K562 (cell line): ENCODE results near the gene CHTOP. TPM values are rescaled to one million over a fixed set of nuclear protein-coding genes. Genes with fewer than 3 reads are reported as not detected.

Experiments
- BRD4 ChIP-seq: fragments of 200-600 bp; sonication (generic); IDR thresholded peaks from 2 replicates; pipeline ENCODE4 v1.6.1; 2017; ENCODE audit warnings: inconsistent platforms
- EGR1 ChIP-seq: fragments of 450-650 bp; conservative IDR thresholded peaks from 2 replicates; pipeline ENCODE4 v1.6.1; 2017; ENCODE audit warnings: mild to moderate bottlenecking
- HDAC3 ChIP-seq: fragments of 450-650 bp; IDR thresholded peaks from 2 replicates; pipeline ENCODE4 v1.6.1; 2018; ENCODE audit warnings: borderline replicate concordance, mild to moderate bottlenecking, moderate library complexity; ENCODE audit not compliant: partially characterized antibody
- HEY1 ChIP-seq: fragments of 250-450 bp; sonication (Bioruptor Pico); IDR thresholded peaks from 2 replicates; pipeline ENCODE4 v1.5.0; 2020; ENCODE audit warnings: mild to moderate bottlenecking, moderate library complexity, borderline replicate concordance
- HMG20A ChIP-seq: fragments of 450-650 bp; formaldehyde crosslinking; conservative IDR thresholded peaks from 2 replicates; pipeline ENCODE4 v1.4.0; 2020; ENCODE audit warnings: mild to moderate bottlenecking, mixed read lengths
- KHSRP ChIP-seq: fragments of 450-650 bp; IDR thresholded peaks from 2 replicates; pipeline ENCODE4 v1.6.1; 2017
- MCM7 ChIP-seq, 2 experiments: fragments of 450-650 bp; IDR thresholded peaks; 2 replicates each; pipeline ENCODE4 v1.6.1; 2016 to 2018
- NR4A1 ChIP-seq, 2 experiments: fragments of 250-450 bp in 1 of 2; fragments of 450-650 bp in 1 of 2; sonication (Bioruptor Pico) in 1 of 2; IDR thresholded peaks; 2 replicates each; pipeline versions ENCODE4 v1.4.0 to v1.6.1; 2016 to 2020; ENCODE audit warnings: mild to moderate bottlenecking in 2 of 2, missing compliant biosample characterization in 1 of 2, missing genetic modification characterization in 1 of 2, moderate library complexity in 1 of 2
- NUFIP1 ChIP-seq: fragments of 450-650 bp; IDR thresholded peaks from 2 replicates; pipeline ENCODE4 v1.6.1; 2018; ENCODE audit not compliant: partially characterized antibody
- PCBP2 ChIP-seq: fragments of 200-400 bp; formaldehyde crosslinking; IDR thresholded peaks from 2 replicates; pipeline ENCODE4 v1.6.1; 2018; ENCODE audit warnings: low read length, low read depth, mild to moderate bottlenecking, moderate library complexity; ENCODE audit not compliant: poor library complexity, severe bottlenecking
- POLR3G ChIP-seq: IDR thresholded peaks from 2 replicates; pipeline ENCODE4 v1.6.1; 2011; ENCODE audit not compliant: insufficient read length, insufficient replicate concordance; ENCODE audit errors: extremely low read depth
- RB1 ChIP-seq: fragments of 450-650 bp; IDR thresholded peaks from 2 replicates; pipeline ENCODE4 v1.6.1; 2017; ENCODE audit warnings: low read depth, mild to moderate bottlenecking
- SIRT6 ChIP-seq: IDR thresholded peaks from one replicate; pipeline ENCODE4 v1.6.1; 2012; ENCODE audit warnings: low read depth, mild to moderate bottlenecking, control low read depth, inconsistent platforms, low read length, moderate library complexity
- SMC3 ChIP-seq: conservative IDR thresholded peaks from 2 replicates; pipeline ENCODE4 v1.6.1; 2011; ENCODE audit warnings: low read depth, low read length, improper control_type of control experiment; ENCODE audit not compliant: insufficient read depth
- SPI1 ChIP-seq: IDR thresholded peaks from 2 replicates; pipeline ENCODE4 v1.6.1; 2011; ENCODE audit warnings: low read depth, low read length, control low read depth, borderline replicate concordance
- SRSF3 ChIP-seq: fragments of 200-400 bp; formaldehyde crosslinking; IDR thresholded peaks from 2 replicates; pipeline ENCODE4 v1.6.1; 2016; ENCODE audit warnings: mild to moderate bottlenecking, low read length, moderate library complexity; ENCODE audit not compliant: insufficient read depth
- TEAD4 ChIP-seq, 2 experiments: sonication (generic) in 1 of 2; formaldehyde crosslinking in 1 of 2; IDR thresholded peaks; 2 replicates each; pipeline versions ENCODE4 v1.6.1 to v1.8.0; 2012 to 2022; ENCODE audit warnings: borderline replicate concordance in 1 of 2, inconsistent platforms in 1 of 2, low read length in 1 of 2, mild to moderate bottlenecking in 1 of 2, missing genetic modification reagents in 1 of 2
- polyA plus RNA-seq, 8 experiments: library from polyadenylated mRNA; depleted of rRNA in 4 of 8; stranded (reverse) in 5 of 8; unstranded in 3 of 8; fragments of >200 nt; fragmentation: Nextera tagmentation in 2 of 8; fragmentation: Illumina TruSeq in 1 of 8; extraction: Ambion mirVana in 2 of 8; extraction: Trizol in 1 of 8; gene quantifications; 2 replicates each; pipeline versions ENCODE4 v1.2.1 to v1.2.3, GENCODE V29; 2011 to 2014; ENCODE audit warnings: inconsistent platforms in 1 of 8, missing spikeins in 1 of 8
- total RNA-seq, 7 experiments: library from RNA; depleted of rRNA in 6 of 7; stranded (reverse); fragments of >200 nt in 6 of 7; fragmentation: Illumina TruSeq in 2 of 7; extraction: Trizol in 2 of 7; gene quantifications; 2 replicates each; pipeline versions ENCODE4 v1.2.1 to v1.2.3, GENCODE V29; 2011 to 2021; ENCODE audit warnings: low replicate concordance in 1 of 7
- TF ChIP-seq, protein P1 (sequence below): fragments of 250-450 bp; sonication (Bioruptor Pico); IDR thresholded peaks from 2 replicates; pipeline ENCODE4 v1.6.1; 2021; ENCODE audit warnings: mild to moderate bottlenecking
- TF ChIP-seq, protein P2 (sequence below): fragments of 450-650 bp; formaldehyde crosslinking; IDR thresholded peaks from 2 replicates; pipeline ENCODE4 v1.4.0; 2020; ENCODE audit warnings: mild to moderate bottlenecking, moderate library complexity
- TF ChIP-seq, protein P3 (sequence below): fragments of 200-800 bp; sonication (Bioruptor generic); IDR thresholded peaks from 2 replicates; pipeline ENCODE4 v1.6.1; 2017; ENCODE audit warnings: missing genetic modification characterization, missing compliant biosample characterization
- TF ChIP-seq, protein P4 (sequence below): sonication (generic); formaldehyde crosslinking; IDR thresholded peaks from 2 replicates; pipeline ENCODE4 v1.8.0; 2022; ENCODE audit warnings: missing genetic modification reagents, mild to moderate bottlenecking, moderate library complexity, borderline replicate concordance
- TF ChIP-seq, protein P5 (sequence below): fragments of 450-650 bp; IDR thresholded peaks from 2 replicates; pipeline ENCODE4 v1.6.1; 2016; ENCODE audit warnings: low read depth, mild to moderate bottlenecking, moderate library complexity

CHTOP gene
- total and polyA plus RNA-seq, 9 of the 15 experiments (the other 6 are each of a cell fraction or from before 2014, with no cell fraction given), result 10.2 to 91.8 (median 60.8) TPM

DNA sequence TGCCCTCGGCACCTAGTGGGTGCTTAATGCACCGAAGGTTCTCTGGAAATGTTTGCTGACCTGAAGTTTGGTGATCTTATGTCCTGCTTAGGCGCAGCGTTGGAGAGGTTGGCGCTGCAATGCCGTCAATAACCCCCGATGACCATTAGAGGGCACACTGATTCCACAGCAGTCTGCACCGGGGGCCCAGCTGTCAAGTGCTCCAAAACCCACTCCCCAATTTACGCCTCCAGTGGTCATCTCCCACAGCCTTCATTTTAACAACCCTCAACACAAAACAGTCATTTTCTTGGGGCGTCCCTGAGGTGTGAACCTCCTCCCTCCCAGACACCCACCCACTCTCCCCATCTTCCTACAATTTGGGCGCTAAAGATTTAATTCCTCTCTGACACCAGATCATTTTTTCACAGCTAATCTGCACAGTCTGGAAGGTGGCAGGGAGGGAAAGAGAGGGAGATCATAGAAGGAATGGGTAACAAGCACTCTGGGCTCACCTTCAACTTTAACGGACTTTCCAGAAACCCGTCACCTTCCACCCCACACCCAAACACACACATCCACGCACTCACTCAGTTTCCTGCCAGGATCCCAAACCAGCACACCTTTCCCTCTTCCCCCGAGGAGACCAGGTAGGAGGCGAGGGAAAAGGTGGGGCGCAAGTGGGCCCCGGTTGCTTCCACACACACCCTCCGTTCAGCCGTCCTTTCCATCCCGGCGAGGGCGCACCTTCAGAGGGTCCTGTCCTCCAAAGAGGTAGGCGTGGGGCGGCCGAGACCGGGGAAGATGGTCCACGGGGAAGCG, 44.1 kb downstream of the CHTOP start (continued):
- TF ChIP-seq POLR3G (no peak), NR4A1 (CRISPR knock-in tag; IDR thresholded peaks at IDR 0.05) (no peak), NR4A1 (tag; IDR thresholded peaks at IDR 0.05) (no peak), PCBP2 (no peak), KHSRP (no peak), NUFIP1 (no peak), HEY1 (CRISPR knock-in tag) (no peak), TEAD4 (IDR thresholded peaks at IDR 0.05; ENCODE audit: low read length) (0 out of 2 replicates have a peak, but pooled peaks have one; percentile 17), TEAD4 (CRISPR knock-in tag; IDR thresholded peaks at IDR 0.05; ENCODE audit: borderline replicate concordance) (0 out of 2 replicates have a peak, but pooled peaks have one; percentile 54), BRD4 (no peak), SPI1 (no peak), MCM7 (IDR thresholded peaks at IDR 0.05) (no peak), SMC3 (peak; percentile 77), EGR1 (peak; percentile 34), SIRT6 (no peak), HDAC3 (no peak), SRSF3 (no peak), HMG20A (CRISPR knock-in tag) (no peak), RB1 (peak; percentile 60; the same call in 1 of the 2 replicates)
- TF ChIP-seq, protein P1, sequence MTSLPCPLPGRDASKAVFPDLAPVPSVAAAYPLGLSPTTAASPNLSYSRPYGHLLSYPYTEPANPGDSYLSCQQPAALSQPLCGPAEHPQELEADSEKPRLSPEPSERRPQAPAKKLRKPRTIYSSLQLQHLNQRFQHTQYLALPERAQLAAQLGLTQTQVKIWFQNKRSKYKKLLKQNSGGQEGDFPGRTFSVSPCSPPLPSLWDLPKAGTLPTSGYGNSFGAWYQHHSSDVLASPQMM (CRISPR knock-in tag), result no peak
- TF ChIP-seq, protein P2, sequence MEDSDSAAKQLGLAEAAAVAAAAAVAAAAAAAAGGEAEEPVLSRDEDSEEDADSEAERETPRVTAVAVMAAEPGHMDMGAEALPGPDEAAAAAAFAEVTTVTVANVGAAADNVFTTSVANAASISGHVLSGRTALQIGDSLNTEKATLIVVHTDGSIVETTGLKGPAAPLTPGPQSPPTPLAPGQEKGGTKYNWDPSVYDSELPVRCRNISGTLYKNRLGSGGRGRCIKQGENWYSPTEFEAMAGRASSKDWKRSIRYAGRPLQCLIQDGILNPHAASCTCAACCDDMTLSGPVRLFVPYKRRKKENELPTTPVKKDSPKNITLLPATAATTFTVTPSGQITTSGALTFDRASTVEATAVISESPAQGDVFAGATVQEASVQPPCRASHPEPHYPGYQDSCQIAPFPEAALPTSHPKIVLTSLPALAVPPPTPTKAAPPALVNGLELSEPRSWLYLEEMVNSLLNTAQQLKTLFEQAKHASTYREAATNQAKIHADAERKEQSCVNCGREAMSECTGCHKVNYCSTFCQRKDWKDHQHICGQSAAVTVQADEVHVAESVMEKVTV (CRISPR knock-in tag), result peak; percentile 86
- TF ChIP-seq, protein P3, sequence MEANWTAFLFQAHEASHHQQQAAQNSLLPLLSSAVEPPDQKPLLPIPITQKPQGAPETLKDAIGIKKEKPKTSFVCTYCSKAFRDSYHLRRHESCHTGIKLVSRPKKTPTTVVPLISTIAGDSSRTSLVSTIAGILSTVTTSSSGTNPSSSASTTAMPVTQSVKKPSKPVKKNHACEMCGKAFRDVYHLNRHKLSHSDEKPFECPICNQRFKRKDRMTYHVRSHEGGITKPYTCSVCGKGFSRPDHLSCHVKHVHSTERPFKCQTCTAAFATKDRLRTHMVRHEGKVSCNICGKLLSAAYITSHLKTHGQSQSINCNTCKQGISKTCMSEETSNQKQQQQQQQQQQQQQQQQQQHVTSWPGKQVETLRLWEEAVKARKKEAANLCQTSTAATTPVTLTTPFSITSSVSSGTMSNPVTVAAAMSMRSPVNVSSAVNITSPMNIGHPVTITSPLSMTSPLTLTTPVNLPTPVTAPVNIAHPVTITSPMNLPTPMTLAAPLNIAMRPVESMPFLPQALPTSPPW, result 0 out of 2 replicates have a peak, but pooled peaks have one; percentile 17
- TF ChIP-seq, protein P4, sequence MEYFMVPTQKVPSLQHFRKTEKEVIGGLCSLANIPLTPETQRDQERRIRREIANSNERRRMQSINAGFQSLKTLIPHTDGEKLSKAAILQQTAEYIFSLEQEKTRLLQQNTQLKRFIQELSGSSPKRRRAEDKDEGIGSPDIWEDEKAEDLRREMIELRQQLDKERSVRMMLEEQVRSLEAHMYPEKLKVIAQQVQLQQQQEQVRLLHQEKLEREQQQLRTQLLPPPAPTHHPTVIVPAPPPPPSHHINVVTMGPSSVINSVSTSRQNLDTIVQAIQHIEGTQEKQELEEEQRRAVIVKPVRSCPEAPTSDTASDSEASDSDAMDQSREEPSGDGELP, result peak; percentile 67
- TF ChIP-seq, protein P5, sequence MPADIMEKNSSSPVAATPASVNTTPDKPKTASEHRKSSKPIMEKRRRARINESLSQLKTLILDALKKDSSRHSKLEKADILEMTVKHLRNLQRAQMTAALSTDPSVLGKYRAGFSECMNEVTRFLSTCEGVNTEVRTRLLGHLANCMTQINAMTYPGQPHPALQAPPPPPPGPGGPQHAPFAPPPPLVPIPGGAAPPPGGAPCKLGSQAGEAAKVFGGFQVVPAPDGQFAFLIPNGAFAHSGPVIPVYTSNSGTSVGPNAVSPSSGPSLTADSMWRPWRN, result no peak
